SU-DHL-6 (cell line): ENCODE measurements around the gene TMEM187.

Experiments
- H2AFZ ChIP-seq: fragments of 200-600 bp; sonication (generic); 2 replicates; pipeline ENCODE4 v1.6.1; 2014; ENCODE audit warnings: low read depth, mild to moderate bottlenecking, moderate library complexity, mixed read lengths, antibody characterized with exemption, low read length; ENCODE audit not compliant: severe bottlenecking
- H3F3A ChIP-seq: fragments of 200-600 bp; shearing (Covaris generic); 2 replicates; pipeline ENCODE4 v1.6.0; 2016; ENCODE audit warnings: antibody characterized with exemption, mild to moderate bottlenecking; ENCODE audit not compliant: insufficient read depth
- H3K27ac ChIP-seq: fragments of 200-600 bp; sonication (generic); 2 replicates; pipeline ENCODE4 v1.5.1; 2016; ENCODE audit warnings: low read depth, mild to moderate bottlenecking, low read length, moderate library complexity, mixed read lengths
- H3K27me3 ChIP-seq: fragments of 200-600 bp; sonication (generic), shearing (Covaris generic); 2 replicates; pipeline ENCODE4 v1.6.0; 2014; ENCODE audit warnings: mild to moderate bottlenecking, low read length
- H3K36me3 ChIP-seq: fragments of 200-600 bp; sonication (generic); 2 replicates; pipeline ENCODE4 v1.6.1; 2014; ENCODE audit warnings: mild to moderate bottlenecking, low read length, mixed read lengths
- H3K4me2 ChIP-seq: fragments of 300-600, 200-600 bp; shearing (Covaris generic), sonication (generic); 2 replicates; pipeline ENCODE4 v1.6.0; 2014; ENCODE audit warnings: low read length, low read depth, mild to moderate bottlenecking; ENCODE audit not compliant: poor library complexity, severe bottlenecking
- H3K4me3 ChIP-seq: fragments of 200-600 bp; sonication (generic); 2 replicates; pipeline ENCODE4 v1.5.1; 2014; ENCODE audit warnings: antibody characterized with exemption, low read length, mild to moderate bottlenecking, mixed read lengths; ENCODE audit not compliant: insufficient read depth, poor library complexity, severe bottlenecking
- H3K79me2 ChIP-seq: fragments of 200-600 bp; sonication (generic); 2 replicates; pipeline ENCODE4 v1.6.1; 2014; ENCODE audit warnings: mild to moderate bottlenecking, low read length, moderate library complexity; ENCODE audit not compliant: insufficient read depth
- H3K9ac ChIP-seq: fragments of 200-600 bp; sonication (generic); 2 replicates; pipeline ENCODE4 v1.7.0; 2014; ENCODE audit warnings: mild to moderate bottlenecking, low read length
- H3K9me2 ChIP-seq: fragments of 200-600 bp; sonication (generic); replicated peaks from 2 replicates; pipeline ENCODE4 v1.6.1; 2014; ENCODE audit warnings: low read length; ENCODE audit not compliant: insufficient read depth
- H3K9me3 ChIP-seq: fragments of 200-600 bp; sonication (generic); 2 replicates; pipeline ENCODE4 v1.6.1; 2014; ENCODE audit warnings: low read length, mixed read lengths; ENCODE audit not compliant: insufficient read depth
- H4K20me1 ChIP-seq: fragments of 200-600 bp; sonication (generic); 2 replicates; pipeline ENCODE4 v1.6.1; 2014; ENCODE audit warnings: low read depth, mild to moderate bottlenecking, antibody characterized with exemption, low read length, moderate library complexity, mixed read lengths
- CTCF ChIP-seq: fragments of 200-600 bp; sonication (generic); IDR thresholded peaks from one replicate; pipeline ENCODE4 v1.5.1; 2017; ENCODE audit warnings: antibody characterized with exemption, mild to moderate bottlenecking, low read length, moderate library complexity; ENCODE audit not compliant: insufficient read depth, poor library complexity, severe bottlenecking
- EZH2phosphoT487 ChIP-seq: fragments of 200-600 bp; sonication (generic), shearing (Covaris generic); conservative IDR thresholded peaks from 2 replicates; pipeline ENCODE4 v1.6.1; 2018; ENCODE audit warnings: mild to moderate bottlenecking, antibody characterized with exemption, low read length, moderate library complexity, mixed read lengths

The TMEM187 gene

GRCh38 chrX:153988493-153988892 is 15.9 kb downstream of the TMEM187 start:
- Histone ChIP-seq H3K4me3 (no peak overlapping the region), H3F3A (no peaks in the 10 kb centered on the region), H3K36me3 (no peaks in the 10 kb centered on the region), H3K9me2 (no peaks in the 10 kb centered on the region), H4K20me1 (no peaks in the 10 kb centered on the region), H3K27me3 (no peaks in the 10 kb centered on the region), H2AFZ (no peak overlapping the region), H3K9me3 (no peaks in the 10 kb centered on the region), H3K79me2 (no peaks in the 10 kb centered on the region), H3K9ac (no peak overlapping the region), H3K4me2 (no peak overlapping the region), H3K27ac (no peak overlapping the region)
- TF ChIP-seq CTCF (no peak), EZH2phosphoT487 (no peak)

GRCh38 chrX:153989973-153990655 is 17.6 kb downstream of the TMEM187 start:
- Histone ChIP-seq H3K4me2 (no peak overlapping the region), H3F3A (no peaks in the 10 kb centered on the region), H3K4me3 (no peak overlapping the region), H3K36me3 (no peaks in the 10 kb centered on the region), H4K20me1 (no peaks in the 10 kb centered on the region), H3K9me3 (no peaks in the 10 kb centered on the region), H2AFZ (no peak overlapping the region), H3K79me2 (no peaks in the 10 kb centered on the region), H3K27me3 (no peaks in the 10 kb centered on the region), H3K9ac (no peak overlapping the region), H3K9me2 (no peaks in the 10 kb centered on the region), H3K27ac (no peak overlapping the region)
- TF ChIP-seq EZH2phosphoT487, result no peak
- TF ChIP-seq CTCF, result no peak

GRCh38 chrX:153991013-153991580 is 18.5 kb downstream of the TMEM187 start:
- Histone ChIP-seq H3K9me3 (no peaks in the 10 kb centered on the region), H3K79me2 (no peaks in the 10 kb centered on the region), H3K9ac (no peak overlapping the region), H3K9me2 (no peaks in the 10 kb centered on the region), H3K4me2 (no peak overlapping the region), H3F3A (no peaks in the 10 kb centered on the region), H3K27ac (no peak overlapping the region), H3K36me3 (no peaks in the 10 kb centered on the region), H3K4me3 (no peak overlapping the region), H2AFZ (no peak overlapping the region), H4K20me1 (no peaks in the 10 kb centered on the region), H3K27me3 (no peaks in the 10 kb centered on the region)
- no peak for TF ChIP-seq EZH2phosphoT487
- no peak for TF ChIP-seq CTCF
